GM19043 (cell line): ENCODE results near the gene FLNB.

ENCODE experiments used
- ATAC-seq: cut with Tn5 transposase; IDR thresholded peaks from one replicate; pipeline ENCODE4 v1.9.1; 2021; ENCODE audit warnings: low read depth; ENCODE audit not compliant: unreplicated experiment

The FLNB gene

GRCh38 chr3:58102390-58102750 is 94.1 kb downstream of the FLNB start:
- ATAC-seq, result no peak

DNA sequence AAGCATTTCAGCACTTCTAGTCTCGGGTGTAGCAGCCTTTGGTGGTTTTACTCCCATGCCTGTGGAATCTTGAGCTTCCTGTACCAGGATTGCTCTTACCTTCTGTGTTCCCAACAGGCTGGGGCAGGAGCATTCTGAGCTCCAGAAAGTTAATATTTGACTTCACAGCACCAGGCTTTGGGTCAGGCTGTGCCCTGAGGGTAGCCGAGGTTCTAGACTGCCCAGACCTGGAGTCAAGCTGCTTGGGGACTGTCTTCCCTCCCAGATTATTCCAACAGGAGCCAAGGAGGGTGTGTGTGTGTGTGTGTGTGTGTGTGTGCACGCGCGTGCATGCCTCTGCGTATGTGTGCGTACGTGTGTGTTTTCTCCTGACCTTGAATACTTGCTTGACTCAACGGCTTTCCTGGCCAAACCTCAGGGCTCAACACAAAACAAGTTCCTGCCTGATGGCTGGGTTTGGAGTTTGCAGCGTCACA is 94.8 kb downstream of the FLNB start:
- no peak for ATAC-seq

- ATAC-seq, result no peak
Observed at GRCh38 chr3:58104151-58104550, 95.9 kb downstream of the FLNB start.

- ATAC-seq, result no peak
Observed at GRCh38 chr3:58104712-58105111, 96.5 kb downstream of the FLNB start.

GRCh38 chr3:58105196-58105595 is 97.0 kb downstream of the FLNB start:
- ATAC-seq, result no peak

DNA sequence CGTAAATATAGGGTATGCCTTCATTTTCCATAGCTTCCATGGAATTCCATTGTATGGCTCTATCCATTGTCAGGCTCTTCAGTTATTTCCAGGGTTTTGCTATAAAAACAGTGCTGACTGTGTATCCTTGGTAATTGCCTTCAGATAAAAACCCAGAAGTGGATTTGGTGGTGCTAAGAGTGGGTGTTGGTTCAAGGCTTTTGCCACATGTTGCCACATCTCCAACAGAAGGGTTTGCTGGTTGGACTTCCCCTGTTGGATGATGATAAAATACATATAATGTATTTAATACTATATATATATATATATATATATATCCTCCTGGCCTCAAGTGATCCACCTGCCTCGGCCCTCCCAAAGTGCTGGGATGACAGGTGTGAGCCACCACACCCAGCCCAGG is 97.8 kb downstream of the FLNB start:
- no peak for ATAC-seq

DNA sequence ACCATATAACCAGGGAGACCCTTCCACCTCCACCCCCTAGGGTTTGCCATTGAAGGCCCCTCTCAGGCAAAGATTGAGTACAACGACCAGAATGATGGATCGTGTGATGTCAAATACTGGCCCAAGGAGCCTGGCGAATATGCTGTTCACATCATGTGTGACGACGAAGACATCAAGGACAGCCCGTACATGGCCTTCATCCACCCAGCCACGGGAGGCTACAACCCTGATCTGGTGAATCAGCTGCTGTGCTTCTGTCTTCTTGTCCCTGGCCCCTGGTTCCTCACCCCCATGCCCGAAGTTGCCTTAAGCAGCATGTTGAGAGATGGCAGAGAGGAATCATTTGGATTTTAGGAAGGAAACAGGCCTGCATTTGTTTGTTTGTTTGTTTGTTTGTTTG is 98.4 kb downstream of the FLNB start:
- ATAC-seq, result no peak

DNA sequence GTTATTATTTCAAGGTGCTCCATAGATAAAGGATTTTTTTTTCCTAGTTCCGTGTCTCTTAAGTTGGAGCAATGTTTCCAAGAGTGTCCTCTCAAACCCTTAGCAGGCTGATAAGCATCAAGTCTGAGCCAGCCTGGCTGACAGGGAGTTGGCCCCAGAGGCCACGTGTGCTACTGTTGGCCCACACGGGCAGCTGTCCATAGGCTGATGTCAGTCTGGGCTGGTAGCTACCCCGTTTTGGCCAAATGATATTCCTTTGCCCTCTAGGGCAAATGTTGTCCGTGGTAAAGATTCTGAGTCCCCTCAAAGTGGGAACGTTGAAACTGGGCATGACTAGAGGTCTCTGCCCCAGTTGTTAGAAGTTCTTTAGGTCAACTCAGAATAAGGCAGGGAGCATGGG is 99.4 kb downstream of the FLNB start:
- ATAC-seq, result no peak

GRCh38 chr3:58109752-58110151 is 101.5 kb downstream of the FLNB start:
- ATAC-seq, result no peak

GRCh38 chr3:58111513-58112184 is 103.4 kb downstream of the FLNB start:
- ATAC-seq, result no peak

GRCh38 chr3:58112185-58112535 is 103.9 kb downstream of the FLNB start:
- ATAC-seq, result no peak

DNA sequence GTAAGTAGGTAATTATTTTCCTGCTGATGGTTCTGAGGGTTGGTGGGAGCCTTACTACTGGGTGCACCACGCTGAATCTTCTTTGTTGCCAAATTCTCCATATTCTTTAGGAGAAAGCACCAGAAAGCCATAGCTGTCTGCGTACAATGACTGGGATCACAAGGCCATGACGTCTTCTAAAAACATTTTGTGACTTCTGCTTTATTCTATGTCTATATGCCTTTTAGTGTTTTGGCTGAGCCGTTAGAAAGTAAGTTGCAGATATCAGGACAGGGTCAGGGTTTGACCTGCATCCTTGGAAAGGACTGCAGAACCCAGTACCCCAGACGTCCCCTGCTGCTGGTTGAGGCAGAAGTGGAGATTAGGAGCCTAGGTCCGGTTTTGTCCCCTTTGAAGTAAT is 107.0 kb downstream of the FLNB start:
- no peak for ATAC-seq

DNA sequence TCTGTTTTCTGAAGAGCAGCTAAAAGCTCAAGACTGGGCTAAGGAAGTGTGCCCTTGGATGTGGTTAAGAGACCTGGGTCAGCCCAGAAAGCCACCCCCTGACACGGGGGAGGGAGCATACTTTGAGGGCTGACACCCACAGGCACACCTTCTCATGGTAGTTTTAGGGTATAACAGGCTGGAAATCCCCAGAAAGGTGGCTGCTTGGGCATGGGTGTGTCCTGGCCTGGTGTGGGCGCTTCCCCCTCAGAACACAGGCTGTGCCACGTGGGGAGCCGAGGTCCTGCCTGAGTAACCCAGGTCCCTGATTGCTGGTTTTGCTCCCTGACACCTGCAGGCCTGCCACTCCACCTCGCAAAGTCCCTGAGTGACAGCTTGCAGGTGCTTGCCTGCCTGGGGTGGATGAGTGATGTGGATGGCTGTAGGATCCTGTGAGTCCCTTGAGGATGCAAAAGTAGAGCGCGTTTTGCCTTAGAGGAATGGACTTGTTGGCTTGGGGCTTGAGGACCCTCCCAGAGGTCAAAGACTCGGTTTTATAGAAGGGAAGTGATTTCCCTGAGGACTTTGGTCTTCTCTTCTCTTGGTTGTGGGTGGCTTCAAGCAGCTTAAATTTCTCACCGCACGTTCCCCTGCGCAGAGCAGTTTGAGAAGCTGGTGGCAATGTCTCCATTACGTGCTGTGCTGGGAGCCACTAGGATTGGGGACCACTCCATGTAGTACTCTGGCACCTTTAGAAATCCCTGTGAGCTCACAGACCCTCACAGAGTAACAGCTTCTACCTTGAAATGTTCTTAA is 108.1 kb downstream of the FLNB start:
- no peak for ATAC-seq

- ATAC-seq, result no peak
Observed at GRCh38 chr3:58116985-58117384, 108.8 kb downstream of the FLNB start.

DNA sequence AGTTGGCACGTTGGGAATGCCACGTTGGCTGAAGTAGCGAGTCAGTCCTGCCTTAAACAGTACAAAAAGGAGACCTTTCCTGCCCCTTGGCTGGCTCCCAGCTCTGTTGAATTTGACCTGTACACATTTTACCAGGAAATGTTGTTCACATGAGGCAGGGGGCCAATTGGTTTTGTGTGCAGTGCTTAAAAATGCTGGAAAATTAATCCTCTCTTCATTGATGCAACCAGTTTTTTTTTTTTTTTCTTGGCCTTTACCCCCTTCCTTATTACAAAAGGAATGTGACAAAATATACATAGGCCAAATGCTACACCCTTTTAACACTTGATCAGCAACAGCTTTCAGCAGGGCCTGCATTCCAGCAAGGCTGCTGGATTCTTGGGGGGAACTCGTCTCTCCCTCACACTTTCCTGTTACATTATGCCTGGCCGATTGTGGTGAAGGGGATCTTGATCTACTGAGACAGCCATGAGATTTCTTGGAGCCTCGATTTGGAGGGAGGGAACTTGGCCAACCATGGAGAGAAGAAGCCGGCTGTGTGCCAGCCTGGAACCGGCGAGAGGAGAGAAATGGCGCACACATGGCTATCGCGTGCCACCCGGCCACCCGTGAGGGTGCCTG is 109.4 kb downstream of the FLNB start:
- no peak for ATAC-seq

- no peak for ATAC-seq
Observed at GRCh38 chr3:58119186-58119585, 111.0 kb downstream of the FLNB start.

DNA sequence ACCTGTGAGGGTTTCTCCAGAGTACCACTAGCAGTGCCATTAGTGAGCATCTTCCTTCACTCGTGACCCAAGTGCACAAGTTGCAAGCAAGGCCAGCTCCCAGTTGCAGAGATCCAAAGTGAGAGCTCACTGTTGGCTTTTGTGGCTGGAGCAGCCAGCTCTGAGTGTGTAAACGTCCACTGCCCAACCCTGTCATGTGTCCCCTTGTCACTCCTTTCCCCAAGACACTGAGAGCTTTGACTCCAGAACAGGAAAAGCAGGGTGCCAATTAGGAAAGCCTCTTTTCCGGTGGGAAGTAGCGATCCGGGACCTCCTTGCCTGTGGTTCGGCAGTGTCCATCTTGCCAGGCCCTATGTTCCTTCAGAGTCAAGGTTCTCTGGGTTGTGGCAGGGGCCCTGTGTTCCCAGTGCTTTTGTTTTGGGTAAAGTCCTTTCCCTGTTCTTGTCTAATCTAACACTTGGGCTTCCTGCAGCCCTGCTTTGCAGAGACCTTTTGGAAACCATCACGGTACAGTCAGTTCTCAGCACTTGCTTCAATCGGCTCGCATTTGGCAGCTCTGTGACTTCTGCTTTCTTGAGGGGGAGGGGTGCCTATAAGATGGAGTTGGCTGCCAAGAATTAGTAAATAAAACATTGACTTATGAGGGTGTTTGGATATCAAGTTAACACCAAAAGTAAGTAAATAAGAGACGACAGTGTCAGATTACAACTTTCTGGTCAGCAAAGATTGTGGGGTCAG is 112.0 kb downstream of the FLNB start:
- no peak for ATAC-seq

GRCh38 chr3:58121183-58121582 is 113.0 kb downstream of the FLNB start:
- ATAC-seq, result no peak

- no peak for ATAC-seq
Observed at GRCh38 chr3:58122936-58123700, 114.9 kb downstream of the FLNB start.

- no peak for ATAC-seq
Observed at GRCh38 chr3:58124387-58124786, 116.2 kb downstream of the FLNB start.
